Fibroblast of skin of right quadriceps (primary cell): ENCODE results near the gene GNB5.

ENCODE experiments used
- DNase-seq: peaks from one replicate; pipeline ENCODE4 v3.0.0-alpha.2; 2013

The GNB5 gene

DNA sequence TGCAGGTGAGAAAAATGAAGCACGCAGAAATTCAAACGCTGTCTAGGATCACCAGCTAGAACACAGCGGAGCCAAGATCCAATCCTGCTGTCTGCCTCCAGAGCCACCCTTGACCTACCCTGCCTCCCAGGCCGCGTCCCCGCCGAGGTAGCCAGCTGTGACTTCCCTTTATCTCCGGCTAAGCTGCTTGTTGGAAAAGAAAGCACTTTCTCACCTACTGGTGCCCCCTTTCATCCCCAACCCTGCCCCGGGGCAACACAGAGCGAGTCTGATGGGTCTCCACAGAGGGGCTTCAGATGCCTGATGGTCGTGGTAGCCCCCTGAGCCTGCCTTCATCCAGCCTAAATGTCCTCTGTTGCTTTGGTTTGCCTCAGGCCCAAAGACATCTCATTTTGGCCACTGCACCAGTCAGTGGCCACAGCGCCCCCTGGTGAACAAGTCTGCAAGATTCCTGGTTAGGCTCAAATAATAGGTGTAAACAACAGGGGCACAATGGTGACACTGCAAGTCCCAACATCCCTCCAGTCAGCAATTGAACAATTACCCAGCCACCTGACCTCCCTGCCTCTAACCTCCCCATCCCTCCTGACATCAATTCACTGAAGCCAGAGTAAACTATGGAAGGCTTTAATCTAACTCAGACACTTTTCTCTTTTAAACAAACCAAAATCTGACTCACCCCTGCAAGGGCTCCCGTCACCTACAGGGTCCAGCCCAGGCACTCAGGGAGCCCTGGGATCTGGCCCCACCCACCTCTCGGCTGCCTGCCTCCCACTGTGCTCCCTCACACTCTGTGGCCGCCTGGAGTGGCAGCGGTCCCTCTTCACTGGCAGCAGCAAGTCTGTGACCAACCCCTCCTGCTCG is 51.4 kb downstream of the GNB5 start:
- DNase-seq, result peak; percentile 64

DNA sequence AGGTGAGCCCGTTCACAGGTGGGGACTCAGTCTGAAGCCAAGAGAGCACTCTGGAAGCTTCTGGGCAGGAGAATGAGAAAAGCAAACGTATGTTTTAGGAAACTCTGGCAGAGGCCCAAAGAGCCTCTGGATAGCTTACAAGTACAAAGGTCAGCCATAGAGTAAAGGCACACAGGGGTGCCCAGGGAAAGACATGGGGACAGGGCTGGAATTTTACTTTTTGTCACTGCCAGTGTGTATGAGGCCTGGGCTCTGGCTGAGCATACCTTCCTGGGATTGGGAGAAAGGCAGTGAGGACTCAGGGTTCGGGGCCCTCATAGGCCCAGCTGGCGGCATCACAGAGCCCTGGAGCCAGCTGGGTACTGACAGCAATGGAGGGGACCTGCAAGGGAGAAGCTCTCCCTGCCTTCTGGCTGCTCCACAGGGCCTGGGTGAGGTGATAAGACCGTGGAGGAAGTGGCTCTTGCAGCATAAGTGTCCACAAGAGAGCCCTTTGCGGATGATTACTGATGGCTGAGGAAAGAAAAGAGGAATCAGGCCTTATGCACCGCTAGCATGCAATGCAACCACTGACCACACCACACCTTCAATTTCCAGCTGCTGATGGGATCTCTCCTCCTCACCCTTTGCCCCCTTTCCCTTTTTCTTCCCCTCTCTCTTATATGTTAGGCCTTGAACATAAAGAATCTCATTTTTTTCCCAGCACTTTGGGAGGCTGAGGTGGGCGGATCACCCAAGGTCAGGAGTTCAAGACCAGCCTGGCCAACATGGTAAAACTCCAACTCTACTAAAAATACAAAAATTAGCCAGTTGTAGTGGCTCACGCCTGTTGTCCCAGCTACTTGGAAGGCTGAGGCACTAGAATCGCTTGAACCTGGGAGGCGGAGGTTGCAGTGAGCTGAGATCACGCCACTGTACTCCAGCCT is 53.5 kb downstream of the GNB5 start:
- DNase-seq, result no peak

DNA sequence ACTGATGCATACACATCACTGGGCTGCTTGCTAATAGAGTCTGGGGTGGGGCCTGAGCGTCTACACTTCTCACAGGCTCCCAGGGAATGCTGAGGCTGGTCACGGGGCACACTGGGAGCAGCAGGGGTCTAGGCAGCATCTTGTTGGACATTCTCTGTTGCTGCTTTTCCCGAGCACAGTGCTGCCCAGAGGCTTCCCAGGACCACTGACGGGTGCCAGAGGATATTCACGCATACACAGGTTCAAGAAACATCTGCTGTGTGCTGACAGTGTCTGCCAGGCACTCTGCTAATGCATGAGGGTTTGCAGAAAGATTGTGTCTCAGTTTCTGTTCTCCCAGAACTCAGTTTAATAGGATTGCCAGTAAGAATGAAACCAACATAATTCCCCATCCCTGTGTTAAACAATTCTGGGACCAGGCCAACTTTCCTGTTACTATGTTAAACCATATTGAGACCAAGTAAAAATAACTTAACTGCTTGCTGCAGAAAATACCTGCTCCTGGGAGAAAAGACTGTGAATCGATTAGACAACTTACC is 54.7 kb downstream of the GNB5 start:
- DNase-seq, result peak; percentile 22

DNA sequence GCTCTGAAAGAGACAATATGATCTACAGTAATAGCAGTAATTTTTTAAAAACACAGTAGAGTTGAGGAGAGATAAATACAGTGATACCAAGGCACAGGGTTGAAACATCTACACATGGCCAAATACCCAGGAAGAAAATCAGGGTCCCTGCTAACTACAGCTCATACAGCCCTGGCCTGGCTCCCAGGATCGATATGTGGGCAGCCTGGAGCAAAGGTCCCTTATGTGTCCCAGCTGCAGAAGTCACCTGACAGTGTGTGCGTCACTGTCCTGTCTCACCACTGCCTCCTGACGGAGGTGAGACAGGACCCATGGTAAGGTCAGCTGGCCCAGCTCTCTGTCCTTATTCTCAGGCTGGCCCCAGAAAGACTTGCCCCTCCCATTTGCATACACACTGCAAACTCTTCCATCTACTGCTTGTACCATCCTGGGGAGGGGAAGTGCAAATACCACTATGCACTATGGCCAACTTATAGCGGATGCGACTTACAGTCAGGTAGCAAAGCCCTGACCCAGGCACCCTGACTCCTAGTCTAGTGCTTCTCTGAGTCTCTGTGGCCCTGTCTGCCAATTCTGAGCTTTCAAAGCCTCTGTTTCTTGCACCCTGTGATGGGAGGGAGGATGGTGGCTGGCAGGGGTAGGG is 56.6 kb downstream of the GNB5 start:
- DNase-seq, result no peak

DNA sequence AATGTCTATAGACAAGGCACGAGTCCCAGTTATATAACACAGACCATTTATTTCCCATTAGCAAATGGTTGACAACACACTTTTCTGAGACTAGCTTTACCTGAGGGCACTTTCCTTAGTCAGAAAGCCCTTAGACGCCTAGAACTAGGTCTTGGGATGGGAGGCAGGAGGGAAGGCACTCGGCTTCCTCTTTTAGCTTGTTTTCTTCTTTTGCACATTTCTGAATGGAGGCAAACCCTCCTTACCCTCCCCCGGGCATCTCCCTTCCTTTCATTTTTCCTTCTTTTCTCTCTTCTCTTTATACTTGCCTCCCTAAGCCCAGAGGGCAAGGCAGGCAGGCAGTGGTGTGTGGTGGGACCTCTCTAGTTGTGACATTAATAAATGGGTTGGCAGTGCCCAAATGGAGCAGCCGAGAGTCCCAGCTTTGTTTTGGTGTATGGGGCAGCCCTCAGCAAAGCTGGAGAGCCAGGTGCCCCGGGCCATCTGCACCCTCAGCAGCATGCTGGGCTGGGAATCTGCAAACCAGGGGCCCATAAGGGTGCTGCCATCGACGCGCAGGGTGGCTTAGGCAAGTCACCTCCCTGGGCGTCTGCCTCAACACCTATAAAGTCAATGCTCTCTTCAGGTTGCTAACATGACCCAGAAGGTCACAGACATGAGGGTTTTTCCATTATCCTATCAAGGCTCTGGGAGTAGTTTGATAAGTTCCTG is 57.5 kb downstream of the GNB5 start:
- no peak for DNase-seq

DNA sequence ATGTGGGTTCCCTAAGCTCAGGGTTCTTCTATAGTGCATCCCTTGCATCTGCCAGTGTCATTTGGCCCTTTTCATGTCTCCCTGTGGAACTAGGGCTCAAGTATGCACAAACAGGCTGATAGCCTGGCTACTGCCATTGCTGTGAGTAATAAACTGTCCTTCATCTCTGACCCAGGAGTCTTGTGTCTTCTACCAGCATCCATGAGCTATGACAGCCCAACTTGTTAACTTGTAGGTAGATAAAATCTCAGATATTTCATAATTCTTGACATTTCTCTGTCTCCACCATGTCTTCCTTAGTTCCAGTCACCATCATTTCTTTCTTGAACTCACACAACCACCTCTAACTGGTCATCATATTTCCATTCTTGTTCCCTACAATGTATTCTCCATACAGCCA is 59.1 kb downstream of the GNB5 start:
- DNase-seq, result no peak

DNA sequence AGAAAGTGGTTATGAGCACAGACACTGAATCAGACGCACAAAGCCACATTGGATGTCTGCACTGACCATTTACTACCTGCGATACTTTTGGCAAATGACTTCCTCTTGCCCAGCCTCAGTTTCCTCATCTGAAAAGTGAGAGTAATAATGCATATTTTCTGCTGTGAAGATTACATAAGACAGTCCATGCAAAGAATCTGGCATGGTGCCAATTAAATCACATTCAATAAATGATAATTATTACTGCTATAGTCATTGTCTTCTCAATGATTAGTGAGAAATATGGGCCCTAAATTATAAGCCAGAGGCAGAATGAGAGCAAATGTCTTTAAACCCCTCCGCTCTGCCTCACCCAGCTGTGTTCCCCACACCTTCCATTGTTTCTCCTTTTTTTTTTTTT is 62.6 kb downstream of the GNB5 start:
- no peak for DNase-seq

DNA sequence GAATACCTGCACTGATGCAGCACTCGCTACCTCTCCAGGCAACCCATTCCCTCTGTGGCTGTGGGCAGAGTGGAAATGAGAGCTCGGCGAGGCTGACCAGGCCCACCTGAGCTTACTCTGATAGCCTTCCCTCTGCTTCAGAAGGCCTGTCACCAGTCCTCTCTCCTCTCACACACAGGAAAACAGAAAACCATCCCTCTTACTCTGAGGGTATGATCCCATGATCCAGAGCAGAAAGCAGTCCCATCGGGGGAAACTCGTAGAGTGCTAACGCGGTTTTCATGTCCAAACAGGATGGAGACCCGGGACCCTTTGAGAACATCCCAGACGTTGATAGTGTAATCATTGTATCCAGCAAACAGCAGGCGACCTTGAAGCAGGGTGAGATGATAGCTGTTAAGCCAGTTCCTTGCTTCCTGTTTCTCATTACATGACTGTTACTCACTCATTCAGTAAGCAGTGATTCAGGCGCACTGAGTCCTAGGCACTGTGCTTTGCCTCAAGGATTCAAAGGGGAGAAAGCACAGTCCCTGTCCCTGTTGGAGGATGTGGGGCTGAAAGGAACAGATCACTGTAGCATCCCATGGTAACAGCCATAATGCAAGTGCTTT is 66.8 kb downstream of the GNB5 start:
- DNase-seq, result peak; percentile 57

DNA sequence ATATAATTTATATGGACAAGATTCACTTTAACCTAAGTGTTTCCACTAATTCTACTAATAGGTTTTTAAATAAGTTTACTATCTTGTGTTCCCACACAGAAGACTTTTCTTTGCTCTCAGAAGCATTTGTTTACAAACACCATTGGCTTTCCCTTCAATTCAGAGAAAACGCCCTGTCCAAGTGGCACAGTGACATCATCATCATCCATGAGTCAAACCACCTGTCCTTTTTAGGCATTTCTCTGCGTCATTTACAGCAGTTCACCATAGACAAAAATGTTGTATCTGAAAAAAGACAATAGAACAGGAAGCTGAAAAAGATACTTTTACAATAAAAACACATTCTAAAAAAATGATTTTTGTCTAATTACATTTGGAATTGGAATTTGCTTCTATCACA is 69.3 kb downstream of the GNB5 start:
- DNase-seq, result no peak

DNA sequence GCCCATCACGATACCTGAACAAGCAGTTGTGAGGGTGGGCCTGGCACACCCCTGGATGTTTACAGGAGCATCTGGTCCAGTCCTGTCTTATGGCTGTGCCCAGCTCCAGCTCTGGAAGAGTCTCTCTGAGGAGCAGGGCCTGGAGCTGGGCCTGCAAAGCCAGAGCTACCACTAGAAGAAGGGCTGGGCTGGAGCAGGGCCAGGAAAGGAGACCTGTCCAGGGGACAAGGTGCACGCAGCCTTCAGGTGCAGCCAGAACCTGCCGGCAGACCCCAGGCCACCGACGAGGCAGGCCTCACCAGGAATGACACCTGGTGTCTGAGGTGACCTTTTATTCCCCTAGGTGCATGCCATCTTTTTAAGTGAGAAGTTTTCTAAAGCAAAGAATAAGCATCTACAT is 70.2 kb downstream of the GNB5 start:
- no peak for DNase-seq

DNA sequence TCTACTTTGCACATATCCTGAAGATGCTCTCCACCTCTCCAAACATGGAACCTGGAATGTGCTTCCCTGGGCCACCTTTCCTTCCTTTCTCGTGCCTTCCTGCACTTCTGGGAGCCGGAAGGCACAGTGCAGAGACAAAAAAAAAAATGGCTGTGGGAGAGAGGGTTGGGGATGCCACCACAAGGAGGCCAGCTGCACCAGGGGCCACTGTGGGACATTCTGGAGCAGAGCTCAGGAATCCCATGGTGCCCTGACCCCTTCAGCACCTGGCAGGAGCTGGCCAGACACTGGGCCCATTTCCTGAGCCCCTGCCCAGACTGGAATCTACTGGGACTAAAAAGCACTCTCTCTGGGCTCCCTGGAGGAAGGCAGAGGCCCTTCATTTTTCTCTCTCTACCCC is 70.7 kb downstream of the GNB5 start:
- DNase-seq, result no peak

DNA sequence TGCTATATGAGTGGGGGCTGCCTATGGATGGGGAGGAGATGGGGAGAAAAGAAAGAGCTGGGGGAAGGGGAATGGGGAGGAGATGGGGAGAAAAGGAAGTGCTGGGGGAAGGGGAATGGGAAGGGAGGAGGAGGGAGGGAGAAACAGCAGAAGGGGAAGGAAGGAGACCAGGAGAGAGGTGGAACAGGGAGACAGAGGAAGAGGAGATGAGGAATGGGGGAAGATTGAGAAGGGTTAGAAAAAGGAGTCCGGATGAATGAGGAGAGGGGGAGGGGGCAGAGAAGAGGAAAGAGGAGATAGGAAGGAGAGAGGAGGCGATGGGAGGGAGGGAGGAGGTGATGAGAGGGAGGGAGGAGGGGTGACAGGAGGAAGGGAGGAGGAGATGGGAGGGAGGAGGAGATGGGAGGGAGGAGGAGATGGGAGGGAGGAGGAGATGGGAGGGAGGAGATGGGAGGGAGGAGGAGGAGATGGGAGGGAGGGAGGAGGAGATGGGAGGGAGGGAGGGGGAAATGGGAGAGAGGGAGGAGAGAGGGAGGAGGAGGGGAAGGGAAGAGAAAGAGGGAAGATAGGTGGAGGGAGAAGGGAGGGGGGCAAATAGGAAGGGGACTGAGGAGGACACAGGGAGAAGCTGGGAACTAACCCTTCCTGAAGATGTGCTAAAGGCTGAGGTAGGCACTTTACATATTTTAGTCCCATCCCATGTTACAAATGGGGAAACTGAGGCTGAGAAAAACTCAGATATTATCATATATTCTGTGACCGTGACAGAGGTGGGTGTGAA is 72.0 kb downstream of the GNB5 start:
- no peak for DNase-seq

DNA sequence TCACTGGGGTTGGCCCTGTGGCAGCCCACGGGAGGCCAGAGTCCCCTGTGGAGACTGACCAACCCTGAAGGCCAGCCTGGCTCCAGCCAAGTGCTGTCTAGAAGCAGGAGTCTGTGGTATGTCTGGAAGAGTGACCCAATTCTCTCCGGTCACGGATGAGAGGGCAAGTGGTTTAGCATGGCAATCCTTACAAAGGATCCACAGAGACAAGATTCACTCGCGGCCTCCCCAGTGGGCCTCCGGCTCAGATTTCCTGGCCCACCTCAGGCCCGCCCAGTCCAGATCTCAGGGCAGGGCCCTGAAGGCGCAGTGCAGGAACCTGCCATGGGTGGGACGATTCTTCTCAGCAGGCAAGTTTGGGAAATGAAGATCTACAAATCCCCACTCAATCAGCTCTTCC is 73.6 kb downstream of the GNB5 start:
- DNase-seq, result no peak

DNA sequence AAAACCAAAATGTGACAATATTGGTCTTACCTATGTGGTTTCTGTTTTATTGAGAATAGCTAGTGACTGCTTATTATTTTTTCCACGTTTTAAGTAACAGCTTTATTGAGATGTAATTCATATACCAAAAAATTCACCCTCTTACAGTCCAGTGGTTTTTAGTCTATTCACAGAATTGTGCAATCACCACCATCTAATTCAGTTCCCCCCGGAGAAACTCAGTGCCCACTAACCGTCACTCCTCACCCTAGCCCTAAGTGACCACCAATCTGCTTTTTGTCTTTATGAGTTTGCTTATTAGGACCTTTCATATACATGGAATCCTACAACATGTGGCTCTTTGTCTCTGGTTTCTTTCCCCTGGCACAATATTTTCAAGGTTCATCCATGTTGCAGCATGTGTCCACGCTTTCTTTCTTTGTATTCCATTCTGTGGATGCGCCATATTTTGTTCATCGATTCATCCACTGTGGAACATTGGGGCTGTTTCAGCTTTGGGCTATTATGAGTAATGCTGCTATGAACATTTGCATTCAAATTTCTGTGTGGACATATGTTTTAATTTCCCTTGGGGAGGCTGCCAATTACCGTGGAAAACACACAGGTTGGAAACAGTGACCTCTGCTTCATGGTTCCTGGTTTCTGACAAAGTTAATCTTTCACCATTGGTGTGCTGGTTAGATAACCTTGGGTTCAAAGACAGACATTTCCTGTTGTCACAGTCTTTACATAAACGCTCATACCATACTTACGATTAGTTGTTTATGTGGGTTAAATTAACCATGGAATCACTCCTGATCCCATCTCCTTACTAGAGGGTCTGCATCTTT is 75.4 kb downstream of the GNB5 start:
- no peak for DNase-seq

DNA sequence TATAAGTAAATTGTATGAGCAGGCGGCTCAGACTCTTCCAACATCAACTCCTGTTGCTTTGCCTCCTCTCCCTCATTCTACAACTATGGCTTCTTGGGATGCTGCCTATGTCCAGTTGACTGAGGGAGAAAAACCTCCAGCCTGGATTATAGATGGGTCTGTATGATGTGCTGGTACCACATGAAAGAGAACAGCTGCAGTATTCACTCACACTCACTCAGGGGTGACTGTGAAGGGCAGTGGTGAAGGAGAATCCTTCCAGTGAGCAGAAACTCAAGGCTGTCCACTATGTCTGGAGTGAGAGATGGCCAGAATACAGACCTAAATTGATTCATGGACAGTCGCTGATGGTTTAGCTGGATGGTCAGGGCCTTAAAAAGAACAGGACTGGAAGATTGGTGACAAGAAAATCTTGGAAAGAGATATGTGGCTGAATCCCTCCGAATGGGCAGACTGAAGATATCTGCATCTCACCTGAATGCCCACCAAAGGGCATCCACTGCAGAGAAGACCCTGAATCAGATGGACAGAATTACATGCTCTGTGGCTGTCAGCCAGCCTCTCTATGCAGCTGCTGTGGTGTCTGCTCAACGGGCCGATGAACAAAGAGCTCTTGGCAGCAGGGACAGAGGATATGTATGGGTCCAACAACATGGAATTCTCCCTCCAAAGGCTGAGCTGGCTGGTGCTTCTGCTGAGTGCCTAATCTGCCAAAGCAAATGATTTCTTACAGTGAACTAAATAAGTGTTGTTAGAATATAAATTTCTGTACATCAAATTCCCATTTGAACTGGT is 76.7 kb downstream of the GNB5 start:
- DNase-seq, result no peak

DNA sequence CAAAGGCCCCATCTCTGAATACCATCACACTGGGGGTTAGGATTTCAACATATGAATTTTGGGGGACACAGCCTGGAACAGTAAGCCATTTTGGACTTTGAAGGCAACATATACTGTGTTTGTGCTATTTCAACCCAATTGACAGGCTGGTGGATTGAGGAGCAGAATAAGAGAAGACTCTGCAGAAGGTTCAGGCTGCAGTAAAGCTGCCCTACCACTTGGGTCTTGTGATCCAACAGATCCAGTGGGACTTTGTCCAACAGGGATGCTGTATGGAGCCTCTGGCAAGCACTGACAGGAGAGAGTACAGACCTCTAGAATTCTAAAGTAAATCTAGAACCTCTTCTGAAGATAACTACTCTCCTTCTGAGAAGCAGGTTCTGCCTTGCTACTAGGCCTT is 77.5 kb downstream of the GNB5 start:
- no peak for DNase-seq

DNA sequence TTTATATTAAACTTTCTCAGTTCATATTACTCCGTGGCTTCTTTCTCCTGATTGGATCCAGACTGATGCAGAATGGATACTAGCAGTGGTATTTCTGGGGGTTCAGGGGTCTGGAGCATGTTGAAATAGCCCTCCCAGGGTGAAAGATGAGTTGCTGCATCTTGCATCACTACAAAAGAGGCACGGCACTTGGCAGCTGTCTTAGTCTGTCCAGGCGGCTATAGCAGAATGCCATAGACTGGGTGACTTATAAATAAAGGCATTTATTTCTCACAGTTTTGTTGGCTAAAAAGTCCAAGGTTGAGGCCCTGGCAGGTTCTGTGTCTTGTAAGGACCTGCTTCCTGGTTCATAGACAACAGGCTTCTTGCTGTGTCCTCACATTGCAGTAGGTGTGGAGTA is 78.0 kb downstream of the GNB5 start:
- DNase-seq, result peak; percentile 27

DNA sequence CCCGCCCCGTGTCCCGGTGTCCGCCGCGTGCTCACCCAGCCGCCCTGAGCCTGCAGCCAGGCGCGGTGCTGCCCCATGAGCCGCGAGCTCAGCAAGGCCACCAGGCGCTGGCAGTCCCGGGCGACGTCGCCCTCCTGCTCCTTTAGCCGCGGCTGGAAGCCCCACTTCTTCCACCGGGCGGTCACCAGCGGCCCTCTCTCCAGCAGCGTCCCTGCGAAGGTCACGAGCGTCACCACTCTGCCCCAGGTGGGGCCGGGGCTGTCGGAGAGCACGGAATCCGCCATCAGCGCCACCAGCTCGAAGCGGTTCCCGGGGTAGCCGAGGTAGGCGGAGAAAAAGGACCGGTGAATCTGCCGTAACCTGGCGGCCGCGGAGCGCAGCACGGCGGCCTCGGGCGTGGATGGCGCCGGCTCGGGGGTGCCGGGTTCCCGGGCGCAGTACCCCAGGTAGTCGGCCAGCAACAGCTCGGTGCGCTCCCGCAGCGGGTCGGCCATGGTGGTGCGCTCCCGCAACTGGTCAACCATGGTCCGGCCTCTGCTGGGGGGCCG is 78.9 kb downstream of the GNB5 start:
- DNase-seq, result no peak

DNA sequence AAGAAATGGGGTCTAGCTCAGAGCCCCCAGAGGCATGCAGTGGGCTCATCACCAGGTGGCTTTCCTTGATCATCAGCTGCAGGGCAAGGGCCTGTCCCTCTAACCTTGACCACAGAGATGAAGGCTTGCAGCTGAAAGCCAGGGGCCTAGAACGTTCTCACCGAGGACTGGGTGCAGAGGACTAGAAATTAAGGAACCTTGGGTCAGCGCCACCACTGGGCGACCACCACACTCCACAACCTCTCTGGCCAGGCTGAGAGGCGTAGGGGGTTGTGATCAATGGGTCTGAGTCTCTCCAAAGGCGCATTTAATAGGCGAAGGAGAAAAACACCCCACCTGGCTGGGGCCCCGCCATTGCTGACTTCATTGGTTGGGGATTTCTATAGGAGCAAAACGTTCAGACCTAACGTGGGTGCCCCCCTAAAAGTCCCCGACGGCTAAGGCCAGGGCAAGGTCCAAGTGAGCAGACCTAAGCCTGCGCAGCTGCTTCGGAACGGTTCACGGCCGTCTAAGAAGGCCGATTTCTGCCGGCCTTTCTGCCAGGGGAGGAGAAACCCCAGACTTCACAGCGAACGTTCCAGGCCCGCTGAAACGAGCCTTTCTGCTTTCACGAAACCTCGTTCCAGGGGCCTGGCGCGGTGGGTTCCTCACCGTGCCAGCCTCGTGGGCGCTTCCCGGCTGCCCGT is 79.5 kb downstream of the GNB5 start:
- DNase-seq, result no peak
